Testis (tissue), 3 donors: Measurements from ENCODE around the gene KATNAL1. TPM values are rescaled to one million over a fixed set of nuclear protein-coding genes. Genes with fewer than 3 reads are reported as not detected.

Experiments
- DNase-seq: peaks from one replicate; pipeline ENCODE4 v3.0.0-alpha.2; 2019
- H3K27ac ChIP-seq, 2 donors: fragments of 200-600 bp; sonication (generic); one replicate each; pipeline ENCODE4 v1.5.1; 2019
- H3K27me3 ChIP-seq: fragments of 200-600 bp; sonication (generic); one replicate; pipeline ENCODE4 v1.5.1; 2019
- H3K36me3 ChIP-seq: fragments of 200-600 bp; sonication (generic); one replicate; pipeline ENCODE4 v1.5.1; 2017; ENCODE audit warnings: low read depth; ENCODE audit errors: missing control alignments
- H3K4me1 ChIP-seq: fragments of 200-600 bp; sonication (generic); one replicate; pipeline ENCODE4 v1.5.1; 2019
- H3K4me3 ChIP-seq, 2 donors: fragments of 200-600 bp; sonication (generic); one replicate each; pipeline ENCODE4 v1.5.1; 2017 to 2019
- H3K9me3 ChIP-seq: fragments of 200-600 bp; sonication (generic); one replicate; pipeline ENCODE4 v1.5.1; 2017
- POLR2A ChIP-seq: fragments of 450-650 bp; IDR thresholded peaks from one replicate; pipeline ENCODE4 v1.6.1; 2017; ENCODE audit warnings: antibody characterized with exemption, mild to moderate bottlenecking, moderate library complexity
- WGBS, 2 donors: methylation state at CpG; one replicate each; pipeline ENCODE4 v1.1.5; 2018; 5-methylcytosine and 5-hydroxymethylcytosine counted together
- intact Hi-C: fragments of 100-400 bp; cut with DNase I; formaldehyde crosslinking; loops from one replicate; pipeline ENCODE4 v1.15.1; 2023; ENCODE audit warnings: low total_unique reads
- polyA plus RNA-seq: library from polyadenylated mRNA; stranded (reverse); fragments of 350-450 nt; fragmentation: Illumina TruSeq; extraction: RNeasy Lipid Tissue Mini Kit (QIAGEN cat#74804); gene quantifications from one replicate; pipeline ENCODE4 v1.2.3, GENCODE V29; 2014; ENCODE audit warnings: low read depth, low replicate concordance; ENCODE audit not compliant: insufficient read depth
- small RNA-seq, 2 donors: library from RNA; depleted of rRNA; stranded (forward); fragments of <200 nt; gene quantifications; one replicate each; pipeline ENCODE3, GENCODE V24; 2016
- total RNA-seq, 2 donors: library from RNA; depleted of rRNA; stranded (reverse); fragments of >200 nt; gene quantifications; one replicate each; pipeline ENCODE4 v1.2.3, GENCODE V29; 2016
- TF ChIP-seq, protein P1 (sequence below), 3 experiments: fragments of 450-650 bp in 2 of 3; fragments of 200-600 bp in 1 of 3; sonication (generic) in 1 of 3; IDR thresholded peaks; one replicate each; pipeline ENCODE4 v1.5.1; 2016 to 2019; ENCODE audit warnings: antibody characterized with exemption in 3 of 3, mild to moderate bottlenecking in 2 of 3, moderate library complexity in 1 of 3

The KATNAL1 gene
- total and polyA plus RNA-seq, 3 donors from 2014 or later, result 19.0 to 40.5 (median 20.1) TPM

GRCh38 chr13:30153545-30154426 is 153.6 kb downstream of the KATNAL1 start:
- no peak for TF ChIP-seq POLR2A
- TF ChIP-seq, protein P1, sequence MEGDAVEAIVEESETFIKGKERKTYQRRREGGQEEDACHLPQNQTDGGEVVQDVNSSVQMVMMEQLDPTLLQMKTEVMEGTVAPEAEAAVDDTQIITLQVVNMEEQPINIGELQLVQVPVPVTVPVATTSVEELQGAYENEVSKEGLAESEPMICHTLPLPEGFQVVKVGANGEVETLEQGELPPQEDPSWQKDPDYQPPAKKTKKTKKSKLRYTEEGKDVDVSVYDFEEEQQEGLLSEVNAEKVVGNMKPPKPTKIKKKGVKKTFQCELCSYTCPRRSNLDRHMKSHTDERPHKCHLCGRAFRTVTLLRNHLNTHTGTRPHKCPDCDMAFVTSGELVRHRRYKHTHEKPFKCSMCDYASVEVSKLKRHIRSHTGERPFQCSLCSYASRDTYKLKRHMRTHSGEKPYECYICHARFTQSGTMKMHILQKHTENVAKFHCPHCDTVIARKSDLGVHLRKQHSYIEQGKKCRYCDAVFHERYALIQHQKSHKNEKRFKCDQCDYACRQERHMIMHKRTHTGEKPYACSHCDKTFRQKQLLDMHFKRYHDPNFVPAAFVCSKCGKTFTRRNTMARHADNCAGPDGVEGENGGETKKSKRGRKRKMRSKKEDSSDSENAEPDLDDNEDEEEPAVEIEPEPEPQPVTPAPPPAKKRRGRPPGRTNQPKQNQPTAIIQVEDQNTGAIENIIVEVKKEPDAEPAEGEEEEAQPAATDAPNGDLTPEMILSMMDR (IDR thresholded peaks at IDR 0.05), result no peak
- H3K9me3 ChIP-seq, result no peaks in the 10 kb centered on the region
- WGBS, 2 donors, result 49 to 52% methylated on average over 11 to 35 of the region's 35 CpGs
- no peaks in the 10 kb centered on the region for H3K27me3 ChIP-seq
- no peak overlapping the region for H3K27ac ChIP-seq
- H3K4me1 ChIP-seq, result no peaks in the 10 kb centered on the region
- H3K4me3 ChIP-seq, result peak overlapping the region in 1 of 2 donors; percentile 39
- peak; percentile 20 for DNase-seq
- intact Hi-C loops, result no loop called here
- no peaks in the 10 kb centered on the region for H3K36me3 ChIP-seq

Small RNAs within 50 kb of the gene (small RNA-seq; reads per million reads assigned to genes)
- gene RNU6-64P, result 0 reads per million in 2 donors

Other genes with a start within 250 kb of the KATNAL1 start
- gene UBE2L5, start 114.9 kb upstream of the KATNAL1 start, total RNA-seq, result 10 to 100 TPM; 33.4 to 36.4 TPM
- gene UBE2L5, start 114.9 kb upstream of the KATNAL1 start, polyA plus RNA-seq, result 108 TPM
- 100 to 1,000 TPM; 285 to 298 TPM for gene HMGB1, start 158.4 kb upstream of the KATNAL1 start, total RNA-seq
- gene HMGB1, start 158.4 kb upstream of the KATNAL1 start, polyA plus RNA-seq, result 256 TPM